Mammary epithelial cell (primary cell): ENCODE measurements around the gene IFNGR1.

Experiments
- EZH2 ChIP-seq: IDR thresholded peaks from 2 replicates; pipeline ENCODE4 v1.6.1; 2012; ENCODE audit warnings: low read length, inconsistent platforms, borderline replicate concordance
- TF ChIP-seq, protein P1 (sequence below), 2 donors: IDR thresholded peaks in 1 of 2; conservative IDR thresholded peaks in 1 of 2; 2 replicates each; pipeline ENCODE4 v1.5.1; 2011 to 2012; ENCODE audit warnings: inconsistent platforms in 2 of 2, low read length in 2 of 2, mild to moderate bottlenecking in 2 of 2, control low read depth in 1 of 2, low read depth in 1 of 2; ENCODE audit not compliant: insufficient read depth in 1 of 2; ENCODE audit errors: extremely low read depth in 1 of 2

DNA sequence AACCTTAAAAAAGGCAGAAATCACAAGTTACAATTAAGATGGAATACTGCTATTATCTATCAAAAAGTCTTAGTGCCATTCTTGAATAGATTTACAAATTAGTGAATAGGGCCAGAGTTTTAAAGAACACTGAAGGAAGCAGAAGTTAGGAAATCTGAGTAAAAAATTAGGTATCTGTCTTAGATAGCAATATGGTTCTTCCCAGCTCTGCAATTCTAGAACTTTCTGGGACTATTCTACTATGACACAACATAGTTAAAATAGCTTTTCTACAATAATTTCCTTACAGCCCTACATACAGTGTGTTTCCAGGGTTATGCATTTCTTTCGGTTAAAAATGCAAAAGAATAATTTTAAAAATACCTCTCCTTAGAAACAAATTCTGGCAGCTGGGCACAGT is 18.2 kb downstream of the IFNGR1 start:
- TF ChIP-seq, protein P1, sequence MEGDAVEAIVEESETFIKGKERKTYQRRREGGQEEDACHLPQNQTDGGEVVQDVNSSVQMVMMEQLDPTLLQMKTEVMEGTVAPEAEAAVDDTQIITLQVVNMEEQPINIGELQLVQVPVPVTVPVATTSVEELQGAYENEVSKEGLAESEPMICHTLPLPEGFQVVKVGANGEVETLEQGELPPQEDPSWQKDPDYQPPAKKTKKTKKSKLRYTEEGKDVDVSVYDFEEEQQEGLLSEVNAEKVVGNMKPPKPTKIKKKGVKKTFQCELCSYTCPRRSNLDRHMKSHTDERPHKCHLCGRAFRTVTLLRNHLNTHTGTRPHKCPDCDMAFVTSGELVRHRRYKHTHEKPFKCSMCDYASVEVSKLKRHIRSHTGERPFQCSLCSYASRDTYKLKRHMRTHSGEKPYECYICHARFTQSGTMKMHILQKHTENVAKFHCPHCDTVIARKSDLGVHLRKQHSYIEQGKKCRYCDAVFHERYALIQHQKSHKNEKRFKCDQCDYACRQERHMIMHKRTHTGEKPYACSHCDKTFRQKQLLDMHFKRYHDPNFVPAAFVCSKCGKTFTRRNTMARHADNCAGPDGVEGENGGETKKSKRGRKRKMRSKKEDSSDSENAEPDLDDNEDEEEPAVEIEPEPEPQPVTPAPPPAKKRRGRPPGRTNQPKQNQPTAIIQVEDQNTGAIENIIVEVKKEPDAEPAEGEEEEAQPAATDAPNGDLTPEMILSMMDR (conservative IDR thresholded peaks at IDR 0.05 in 1 of 2, IDR thresholded peaks at IDR 0.05 in 1 of 2; ENCODE audit: extremely low read depth in 1 of 2, insufficient read depth in 1 of 2, low read depth in 1 of 2, low read length in 2 of 2): no peak
- TF ChIP-seq EZH2: no peak
